ENCODE measurements around the gene OSBPL5.

GRCh38 chr11:3213659-3214419, 48.7 kb upstream of the OSBPL5 start:
- TF ChIP-seq CTCF (IDR thresholded peaks at IDR 0.05) (no peak), POLR2A (IDR thresholded peaks at IDR 0.05) (no peak)
